NCI-H345 (cell line): Measurements from ENCODE around the gene ULBP2.
"Not testable (repeated sequence)": the region's sequence is repeated elsewhere in the genome, so short reads cannot be mapped to it uniquely, and the experiment has no call there.

Experiments used
- DNase-seq: peaks from one replicate; lab custom pipeline; 2025; lab: John Stamatoyannopoulos, UW

The ULBP2 gene

DNA sequence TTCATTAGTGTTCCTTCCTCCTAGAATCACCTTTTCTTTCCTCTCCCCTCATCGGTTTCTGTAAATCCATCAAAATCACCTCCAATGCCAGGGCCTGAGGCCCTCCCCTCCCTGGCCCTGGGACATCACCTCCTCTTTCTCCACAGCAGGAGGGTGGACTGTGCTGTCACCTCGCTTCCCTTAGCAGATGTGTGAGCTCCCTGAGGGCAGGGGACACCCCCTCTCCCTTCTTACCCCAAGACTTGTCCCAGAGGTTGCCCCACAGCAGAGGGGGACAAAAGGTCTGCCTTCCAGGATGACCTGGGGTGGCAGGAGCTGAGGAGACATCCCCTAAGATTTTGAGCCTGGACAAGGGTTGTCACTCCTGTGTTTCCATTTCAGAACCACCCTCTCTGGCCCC lies 27.8 kb downstream of the ULBP2 start:
- DNase-seq = no peak

DNA sequence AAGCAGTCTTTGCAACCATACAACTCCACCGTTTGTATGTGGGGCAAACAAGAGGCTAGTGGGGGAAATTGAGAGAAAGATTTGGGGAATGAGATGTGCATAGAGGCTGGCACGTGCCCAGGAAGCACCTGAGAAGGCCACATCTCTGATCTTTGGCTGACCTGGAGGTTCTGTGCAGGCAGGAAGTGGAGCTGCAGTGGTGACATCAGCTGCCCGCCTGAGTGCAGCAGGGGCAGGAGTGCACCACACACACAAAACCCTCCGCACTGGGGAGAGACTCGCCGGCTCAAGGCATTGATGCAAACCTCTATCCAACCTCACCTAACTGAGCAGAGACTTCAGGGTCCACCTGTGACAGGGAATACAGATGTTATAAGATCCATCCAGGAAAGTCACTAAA lies 32.6 kb downstream of the ULBP2 start:
- not testable (repeated sequence) for DNase-seq

DNA sequence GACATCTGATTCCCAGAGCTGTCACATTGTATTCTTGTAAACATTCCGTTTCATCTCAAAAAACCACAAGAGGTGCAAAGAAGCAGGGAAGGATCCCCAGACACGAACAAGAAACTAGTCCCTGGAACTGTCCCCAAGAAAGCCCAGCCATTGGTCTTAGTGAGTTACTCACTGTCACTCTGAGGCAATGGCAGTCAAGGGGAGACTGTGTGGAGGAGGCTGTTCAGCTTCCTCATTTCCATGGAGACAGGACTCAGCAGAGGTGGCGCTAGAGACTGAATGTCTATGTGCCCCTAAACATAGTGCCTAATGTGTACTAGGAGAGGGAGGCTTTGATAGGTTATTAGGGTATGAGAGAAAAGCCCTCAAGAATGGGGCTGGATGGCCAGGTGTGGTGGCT lies 33.0 kb downstream of the ULBP2 start:
- no peak for DNase-seq

DNA sequence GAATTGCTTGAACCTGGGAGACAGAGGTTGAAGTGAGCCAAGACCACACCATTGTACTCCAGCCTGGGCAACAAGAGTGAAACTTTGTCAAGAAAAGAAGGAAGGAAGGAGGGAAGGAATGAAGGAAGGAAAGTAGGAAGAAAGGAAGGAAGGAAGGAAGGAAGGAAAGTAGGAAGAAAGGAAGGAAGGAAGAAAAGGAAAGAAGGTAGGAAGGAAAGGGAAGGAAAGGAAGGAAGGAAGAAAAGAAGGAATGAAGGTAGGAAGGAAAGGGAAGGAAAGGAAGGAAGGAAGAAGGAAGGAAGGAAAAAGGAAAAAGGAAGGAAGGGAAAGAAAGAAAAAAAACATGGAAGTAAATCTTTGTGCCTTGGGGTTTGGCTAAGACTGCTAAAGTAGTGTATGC lies 33.6 kb downstream of the ULBP2 start:
- no peak for DNase-seq

DNA sequence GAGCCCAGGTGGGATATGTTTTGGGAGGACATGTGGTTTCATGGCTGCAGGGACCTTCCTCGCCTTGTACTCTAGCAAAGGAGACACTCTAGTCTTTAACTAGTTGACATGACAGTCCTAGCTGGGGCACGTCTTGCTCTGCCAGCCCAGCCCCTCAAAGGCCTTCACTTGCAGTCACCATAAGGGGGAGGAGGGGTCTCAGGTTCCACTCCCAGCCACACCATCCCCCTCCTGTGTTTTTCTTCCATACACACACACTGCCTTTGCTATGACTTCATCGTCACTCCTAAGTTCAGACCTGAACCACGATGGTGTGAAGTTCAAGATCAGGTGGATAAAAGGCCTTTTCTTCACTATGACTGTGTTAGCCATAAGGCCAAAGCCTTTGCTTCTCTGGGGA lies 35.4 kb downstream of the ULBP2 start:
- DNase-seq = no peak

DNA sequence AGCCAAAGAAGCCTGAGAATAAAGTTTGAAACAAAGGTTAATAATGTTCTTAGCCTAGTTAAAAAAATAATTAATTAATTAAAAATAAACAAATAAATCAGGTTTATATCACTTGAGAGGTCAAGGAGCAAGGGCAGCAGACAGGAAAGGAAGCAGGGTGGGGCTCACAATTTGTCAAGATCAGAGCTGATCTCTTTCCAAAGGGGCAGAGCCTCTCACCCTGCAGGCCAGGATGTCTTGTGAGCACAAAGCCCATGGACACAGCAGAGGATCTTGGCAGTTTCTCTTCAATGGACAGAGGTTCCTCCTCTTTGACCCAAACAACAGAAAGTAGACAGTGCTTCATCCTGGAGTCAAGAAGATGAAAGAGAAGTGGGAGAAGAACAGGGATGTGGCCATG lies 36.8 kb downstream of the ULBP2 start:
- DNase-seq = no peak

DNA sequence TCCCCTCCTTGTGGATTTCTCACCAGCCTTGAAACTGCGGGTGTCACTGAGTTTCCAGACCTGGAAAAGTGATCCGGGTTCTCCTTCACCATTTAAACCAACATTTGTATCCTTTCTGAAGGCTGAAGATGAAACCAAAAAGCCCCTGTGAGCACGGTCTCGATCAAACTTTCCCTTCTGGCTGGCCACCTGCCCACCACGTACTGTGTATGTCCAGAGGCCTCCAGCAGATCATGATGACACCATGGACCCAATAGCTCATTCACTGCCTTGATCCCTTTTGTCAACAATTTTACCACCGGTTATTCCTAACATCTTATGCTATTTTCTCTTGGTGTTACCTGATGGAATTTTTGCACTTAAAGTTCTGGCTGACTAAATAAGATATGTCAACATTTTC lies 37.5 kb downstream of the ULBP2 start:
- no peak for DNase-seq

DNA sequence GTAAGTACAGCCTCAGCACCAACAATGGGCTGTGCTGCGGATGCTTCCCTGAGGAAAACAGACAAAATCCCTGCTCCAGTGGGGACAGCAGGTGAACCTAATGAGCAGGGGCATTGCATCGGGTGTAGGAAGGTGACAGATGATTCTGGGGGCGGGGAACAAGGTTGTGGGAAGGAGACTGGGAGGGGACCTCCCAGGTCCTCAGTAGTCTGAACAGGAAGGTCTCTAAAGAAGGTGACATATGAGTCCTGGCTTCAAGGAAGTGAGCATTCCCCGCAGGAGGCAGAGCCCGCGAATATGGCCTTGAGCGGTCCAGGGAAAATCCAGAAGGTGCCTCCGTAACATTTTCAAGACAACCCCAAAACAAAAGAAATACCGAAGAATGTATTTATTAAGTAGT lies 41.3 kb downstream of the ULBP2 start:
- DNase-seq = no peak

DNA sequence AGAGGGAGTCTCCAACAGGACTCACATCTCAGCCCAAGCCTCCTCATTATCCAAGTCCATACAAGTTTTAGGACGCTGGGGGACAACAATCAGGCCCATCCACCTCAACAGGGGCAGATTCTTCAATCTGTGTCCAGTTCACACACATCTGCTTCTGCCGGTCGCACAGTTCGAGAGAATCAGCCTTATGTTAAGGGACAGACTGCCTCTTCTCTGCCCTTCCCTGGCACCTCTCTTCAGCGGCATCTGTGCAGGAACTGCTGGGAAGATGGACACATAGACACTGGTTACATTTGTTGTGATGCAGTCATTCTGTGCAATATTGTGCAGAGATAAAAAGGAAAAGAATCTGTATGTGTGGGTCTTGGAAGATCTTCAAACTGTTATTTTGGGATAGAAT lies 43.0 kb downstream of the ULBP2 start:
- no peak for DNase-seq

DNA sequence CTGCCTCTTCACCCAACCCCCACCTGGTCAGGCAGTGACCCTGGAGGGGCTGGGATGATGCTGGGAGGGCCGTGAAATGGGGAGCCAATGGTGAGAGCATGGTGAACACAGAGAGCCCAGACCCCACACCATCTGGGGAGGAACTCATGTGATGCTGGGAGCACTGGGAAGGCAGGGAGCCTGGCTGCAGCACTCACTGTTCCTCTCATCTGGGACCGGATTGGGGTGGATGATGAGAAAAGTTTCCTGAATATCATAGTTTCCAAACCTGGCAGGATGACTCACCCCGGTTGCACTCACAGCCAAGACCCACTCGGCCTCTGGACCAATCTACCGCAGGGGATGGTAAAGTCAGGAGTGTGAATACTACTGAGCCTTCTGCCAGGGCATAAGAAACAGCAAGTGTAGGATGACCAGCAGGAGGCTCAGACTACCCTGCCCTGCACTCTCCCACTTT lies 43.7 kb downstream of the ULBP2 start:
- DNase-seq = no peak

DNA sequence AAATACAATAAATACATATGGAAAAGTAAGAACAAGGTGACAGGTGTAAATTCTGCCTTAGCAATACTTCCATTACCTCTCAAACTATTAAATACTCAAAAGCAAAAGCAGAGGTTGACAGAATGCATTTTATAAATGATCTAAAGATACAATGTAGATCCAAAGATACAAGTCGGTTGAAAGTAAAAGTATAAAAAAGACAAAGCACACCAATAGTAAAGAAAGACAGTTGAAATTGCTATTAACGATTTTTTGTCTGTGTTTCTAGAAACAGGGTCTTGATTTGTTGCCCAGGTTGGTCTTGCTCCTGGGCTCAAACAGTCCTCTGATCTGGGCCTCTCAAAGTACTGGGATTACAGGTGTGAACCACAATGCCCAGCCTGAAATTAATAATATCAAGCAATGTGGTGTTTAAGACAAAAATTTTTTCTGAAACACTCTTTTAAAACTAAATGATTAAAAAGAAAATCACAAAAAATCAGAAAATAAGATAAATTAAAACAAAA lies 45.8 kb downstream of the ULBP2 start:
- DNase-seq = no peak

DNA sequence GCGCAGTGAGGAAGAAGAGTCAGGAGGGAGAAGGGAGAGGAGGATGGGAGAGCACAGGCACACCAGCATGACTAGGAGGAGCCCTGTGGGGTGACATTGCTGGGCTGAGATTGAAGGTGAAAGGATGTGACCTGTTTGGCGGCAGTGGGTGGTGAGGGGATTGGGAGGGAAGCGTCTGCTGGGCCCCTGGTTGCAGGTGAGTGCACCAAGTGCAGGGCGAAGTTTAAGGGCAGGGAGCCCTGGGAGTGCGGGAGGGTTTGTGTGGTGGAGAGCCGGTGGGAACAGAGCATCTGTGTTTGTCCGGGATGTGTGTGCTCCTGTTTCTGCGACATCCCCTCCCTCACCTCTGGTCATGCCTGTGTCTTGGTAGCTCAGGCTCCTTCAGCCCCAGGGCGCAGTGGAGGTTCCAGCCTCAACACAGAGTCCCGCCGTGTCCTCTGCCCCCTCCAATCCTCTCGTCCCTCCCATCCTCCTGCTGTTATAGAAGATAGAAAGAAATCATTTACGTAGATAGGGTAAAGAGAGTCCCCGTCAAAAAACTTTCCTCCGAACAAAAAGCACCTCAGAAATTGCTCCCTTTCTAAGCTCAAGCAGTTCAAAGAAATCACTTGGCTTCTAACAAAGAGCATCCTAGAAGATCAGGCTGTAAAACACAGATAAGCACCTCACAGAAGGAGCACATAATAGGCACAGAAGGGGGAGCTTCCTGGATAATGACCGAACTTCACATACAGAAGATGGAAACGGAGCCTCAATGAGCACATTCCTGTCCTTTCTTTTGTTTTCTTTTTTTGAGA lies 46.9 kb downstream of the ULBP2 start:
- no peak for DNase-seq

DNA sequence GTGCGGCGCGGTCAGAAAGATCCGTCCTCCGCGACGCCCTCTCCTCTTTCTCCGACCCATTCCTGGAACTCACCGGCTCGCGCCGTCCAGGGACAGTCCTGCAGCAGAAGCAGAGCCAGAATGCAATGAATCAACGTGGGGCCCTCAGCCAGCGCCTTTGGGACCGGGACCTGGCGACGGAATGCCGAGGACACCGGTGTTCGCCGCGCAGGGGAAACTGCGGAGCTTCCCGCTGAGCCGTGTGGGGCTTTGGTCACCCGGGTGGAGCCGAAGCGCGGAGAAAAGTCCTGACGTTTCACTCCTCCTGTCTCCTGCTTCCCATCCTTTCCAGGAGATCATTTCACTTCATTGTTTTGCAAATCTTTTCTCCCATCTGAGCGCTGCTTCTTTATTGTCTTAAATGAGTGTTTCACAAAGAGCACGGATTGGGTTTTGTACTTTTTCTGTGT lies 48.4 kb downstream of the ULBP2 start:
- DNase-seq = no peak

DNA sequence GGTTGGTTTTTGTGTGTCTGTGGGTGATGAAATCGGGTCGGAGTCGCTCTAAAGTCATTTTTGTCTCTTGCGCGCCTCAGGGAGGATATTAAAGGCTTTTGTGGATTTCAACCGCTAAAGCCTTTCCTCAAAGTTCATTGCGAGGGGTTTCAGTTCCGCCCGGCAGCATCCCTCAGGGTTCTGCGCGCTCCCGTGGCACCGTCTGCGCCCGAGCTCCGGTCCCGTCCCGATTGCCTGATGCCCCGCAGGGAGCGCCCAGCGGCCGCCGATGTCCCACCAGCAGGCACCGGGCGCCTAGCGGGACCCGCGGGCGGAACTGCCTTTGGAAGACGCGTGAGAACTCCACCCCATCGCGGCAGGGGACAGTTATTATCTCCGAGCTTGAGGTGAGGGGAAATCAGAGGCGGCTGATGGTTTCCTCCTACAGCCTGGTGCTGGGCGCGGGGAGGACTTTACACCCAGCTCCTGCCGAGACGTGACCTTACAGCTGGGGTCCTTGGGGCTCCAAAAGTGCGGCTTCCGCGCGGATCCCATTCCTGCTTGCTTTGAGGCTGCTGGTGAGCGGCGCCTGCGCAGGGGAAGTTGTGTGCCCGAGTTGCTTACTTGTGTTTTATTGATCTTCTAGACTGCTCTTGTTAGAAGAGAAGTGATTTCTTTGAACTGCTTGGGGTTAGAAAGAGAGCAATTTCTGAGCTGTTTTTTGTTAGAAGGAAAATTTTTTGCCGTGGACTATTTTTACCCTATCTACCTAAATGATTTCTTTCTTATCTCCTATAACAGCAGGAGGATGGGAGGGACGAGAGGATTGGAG lies 49.1 kb downstream of the ULBP2 start:
- DNase-seq = peak; percentile 51

DNA sequence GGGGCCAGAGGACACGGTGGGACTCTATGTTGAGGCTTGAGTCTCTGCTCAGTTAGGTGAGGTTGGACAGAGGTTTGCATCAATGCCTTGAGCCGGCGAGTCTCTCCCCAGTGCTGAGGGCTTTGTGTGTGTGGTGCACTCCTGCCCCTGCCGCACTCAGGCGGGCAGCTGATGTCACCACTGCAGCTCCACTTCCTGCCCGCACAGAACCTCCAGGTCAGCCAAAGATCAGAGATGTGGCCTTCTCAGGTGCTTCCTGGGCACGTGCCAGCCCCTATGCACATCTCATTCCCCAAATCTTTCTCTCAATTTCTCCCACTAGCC lies 49.6 kb downstream of the ULBP2 start:
- DNase-seq = not testable (repeated sequence)

DNA sequence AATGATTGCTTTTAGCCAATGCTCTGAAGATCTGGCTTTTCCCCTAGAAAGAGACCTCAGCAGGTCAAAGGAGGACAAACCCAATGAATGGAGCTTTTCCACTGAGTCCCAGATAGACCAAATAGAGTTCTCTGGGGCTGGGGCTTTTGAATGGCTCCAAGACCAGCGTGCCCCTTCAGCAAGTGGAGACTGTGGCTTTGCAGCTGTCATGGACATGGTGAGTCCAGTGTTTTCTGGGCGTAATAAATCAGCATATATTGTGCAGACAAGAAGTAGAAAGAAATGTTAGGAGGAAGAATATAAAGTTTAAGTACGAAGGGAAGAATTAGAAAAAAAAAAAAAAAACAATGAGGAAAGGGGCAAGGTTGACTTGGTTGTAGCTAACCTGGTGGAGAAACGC lies 50.0 kb downstream of the ULBP2 start:
- DNase-seq = no peak

DNA sequence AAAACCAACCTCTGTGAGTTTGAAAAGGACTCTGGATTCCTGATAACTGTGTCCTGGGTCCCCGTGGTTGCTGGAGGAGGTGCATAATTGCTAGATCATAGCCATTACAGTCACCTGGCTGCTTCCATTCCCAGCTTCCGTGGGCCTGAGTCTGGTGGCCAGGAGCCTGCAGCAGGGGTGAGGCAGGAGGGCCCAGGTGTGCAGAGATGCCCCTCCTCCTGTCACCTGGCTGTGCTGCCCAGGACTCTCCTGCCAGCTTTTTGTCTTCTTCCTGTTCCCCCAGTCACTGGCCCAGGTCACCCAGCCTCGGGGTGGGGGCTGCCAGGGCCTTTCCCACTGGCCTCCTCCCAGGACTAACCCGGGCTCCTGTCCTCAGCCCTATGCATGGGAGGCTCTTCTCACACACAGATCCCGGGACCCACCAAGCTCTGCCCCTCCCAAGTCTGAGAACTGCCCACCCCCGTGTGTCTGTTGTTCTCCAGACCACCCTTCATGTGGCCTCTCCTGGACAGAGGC lies 53.5 kb downstream of the ULBP2 start:
- DNase-seq = no peak

DNA sequence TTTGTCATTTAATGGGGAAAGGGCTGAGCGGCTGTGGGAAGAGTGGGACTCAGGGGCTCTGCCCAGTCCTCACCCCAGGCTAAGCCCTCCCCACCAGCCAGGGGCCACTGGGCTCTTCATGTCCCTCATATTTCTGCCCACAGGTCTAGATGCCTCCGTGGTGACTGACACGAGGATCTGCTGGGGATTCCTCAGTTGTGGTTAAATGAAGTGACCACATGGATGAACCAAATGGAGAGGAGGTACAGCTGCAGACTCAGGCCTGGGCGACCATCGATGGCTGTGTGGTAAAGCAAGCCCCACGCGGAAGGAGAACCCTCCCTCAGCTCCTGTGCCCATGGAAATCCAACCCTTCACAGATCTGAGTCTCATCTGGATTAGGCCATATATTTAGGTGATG lies 54.2 kb downstream of the ULBP2 start:
- no peak for DNase-seq
